ENCODE data around the gene GRAMD2B.

Gene GRAMD2B

DNA sequence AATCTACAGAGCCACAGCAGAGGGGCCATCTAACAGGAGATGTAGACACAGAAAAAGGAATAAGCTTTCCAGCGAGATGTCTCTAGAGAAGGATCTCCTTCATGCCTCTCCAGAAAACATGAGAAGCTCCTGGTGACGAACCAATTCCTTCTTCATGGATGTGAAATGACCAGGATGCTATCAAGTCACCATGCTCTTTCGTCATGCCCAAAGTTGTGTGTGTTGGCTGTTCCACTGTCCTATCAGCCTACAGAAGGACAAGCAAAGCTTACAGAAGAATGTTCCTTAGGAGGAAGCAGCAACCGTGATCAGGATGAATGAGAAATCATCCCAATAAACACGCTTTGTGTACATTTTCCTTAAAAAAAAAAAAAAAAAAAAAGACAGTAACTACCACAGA is 117.4 kb downstream of the GRAMD2B start:
- no peak for DNase-seq (ENCODE audit: low read depth)

DNA sequence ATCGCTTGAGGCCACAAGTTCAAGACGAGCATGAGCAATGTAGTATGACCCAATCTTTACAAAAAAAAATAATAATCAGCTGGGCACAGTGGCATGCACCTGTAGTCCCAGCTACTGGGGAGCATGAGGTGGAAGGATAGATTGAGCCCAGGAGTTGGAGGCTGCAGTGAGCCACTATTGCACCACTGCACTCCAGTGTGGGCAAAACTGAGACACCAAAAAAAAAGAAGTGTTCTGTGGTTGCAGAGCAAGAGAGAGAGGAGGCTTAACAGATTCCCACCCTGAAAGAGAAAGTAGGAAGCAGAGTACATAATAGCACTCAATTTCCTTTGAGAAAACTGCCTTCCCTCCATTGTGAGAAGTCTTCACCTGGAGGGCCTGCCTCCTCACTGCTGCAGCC is 119.2 kb downstream of the GRAMD2B start:
- no peak for DNase-seq (ENCODE audit: low read depth)

DNA sequence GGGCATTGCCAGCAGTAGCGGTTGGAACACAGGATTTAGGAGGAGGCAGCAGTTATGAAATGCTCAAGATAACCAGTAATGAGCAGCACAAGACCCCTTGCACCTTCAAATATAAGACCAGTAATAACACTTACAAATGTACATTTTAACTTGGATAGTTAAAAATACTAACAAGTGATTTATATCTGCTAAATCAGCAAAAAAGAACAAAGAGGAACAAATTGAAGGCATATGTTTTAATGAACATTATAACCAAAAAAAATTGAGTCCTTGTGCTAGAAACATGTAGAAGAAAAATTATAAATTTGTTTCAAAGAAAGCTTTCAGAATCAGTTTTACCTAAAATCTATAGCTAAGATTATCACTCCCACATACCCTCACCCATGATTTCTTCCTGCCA is 119.8 kb downstream of the GRAMD2B start:
- DNase-seq (ENCODE audit: low read depth), result no peak

DNA sequence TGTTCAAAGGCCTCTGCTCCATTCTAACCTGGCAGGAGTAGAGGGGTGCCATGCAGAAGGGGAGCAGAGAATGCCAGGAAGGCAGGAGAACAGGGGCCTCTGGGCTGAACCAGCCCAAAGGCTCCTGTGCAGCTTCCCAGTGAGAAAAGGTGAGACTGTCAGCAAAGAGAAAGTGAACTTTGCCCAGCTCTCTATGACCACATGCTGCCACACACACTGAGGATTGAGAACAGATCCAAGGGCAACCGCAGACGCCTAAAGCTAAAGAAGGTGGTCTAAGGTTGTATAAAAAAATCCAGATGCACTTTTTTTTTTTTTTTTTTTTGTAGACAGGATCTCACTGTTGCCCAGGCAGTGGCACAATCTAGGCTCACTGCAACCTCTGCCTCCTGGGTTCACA is 120.5 kb downstream of the GRAMD2B start:
- DNase-seq (ENCODE audit: low read depth), result no peak
